ENCODE measurements around the gene RBM47.

GRCh38 chr4:40434126-40434687, 195.5 kb downstream of the RBM47 start:
- TF ChIP-seq EZH2 (IDR thresholded peaks at IDR 0.05; ENCODE audit: borderline replicate concordance, insufficient read depth, low read length, poor library complexity, severe bottlenecking) = no peak
- TF ChIP-seq CTCF (IDR thresholded peaks at IDR 0.05; ENCODE audit: poor library complexity, severe bottlenecking) = no peak
- TF ChIP-seq TAF1 (IDR thresholded peaks at IDR 0.05; ENCODE audit: low read depth) = no peak

Data from neural cell (in vitro differentiated cells).